ENCODE measurements around the gene CHST8. TPM values are rescaled to one million over a fixed set of nuclear protein-coding genes. Genes with fewer than 3 reads are reported as not detected.

CHST8 gene
- total RNA-seq, 1 experiment from 2014 or later: 33.5 TPM

GRCh38 chr19:33720691-33721682 is 99.2 kb downstream of the CHST8 start (continued):
- TF ChIP-seq ZNF281 (CRISPR knock-in tag; IDR thresholded peaks at IDR 0.05): no peak

GRCh38 chr19:33721735-33722297 is 100.1 kb downstream of the CHST8 start:
- no peaks in the 10 kb centered on the region for H3K9me3 Mint-ChIP-seq

More at GRCh38 chr19:33721735-33722297, 100.1 kb downstream of the CHST8 start:
- H3K36me3 Mint-ChIP-seq: no peaks in the 10 kb centered on the region
- DNase-seq (ENCODE audit: low spot score): no peak
- no peak for TF ChIP-seq MLX (CRISPR knock-in tag; IDR thresholded peaks at IDR 0.05)
- TF ChIP-seq SMAD4 (CRISPR knock-in tag; IDR thresholded peaks at IDR 0.05): no peak
- TF ChIP-seq ESRRA (CRISPR knock-in tag; IDR thresholded peaks at IDR 0.05; ENCODE audit: borderline replicate concordance): no peak
- no peak for TF ChIP-seq NR2C2 (CRISPR knock-in tag; IDR thresholded peaks at IDR 0.05)
- no peak for TF ChIP-seq ERG (CRISPR knock-in tag; IDR thresholded peaks at IDR 0.05)
- TF ChIP-seq IRF1 (CRISPR knock-in tag; IDR thresholded peaks at IDR 0.05): no peak
- no peak for TF ChIP-seq ZNF396 (CRISPR knock-in tag; IDR thresholded peaks at IDR 0.05; ENCODE audit: borderline replicate concordance)
- no peak for TF ChIP-seq ZSCAN18 (CRISPR knock-in tag; IDR thresholded peaks at IDR 0.05)
- no peak for TF ChIP-seq NR1H2 (CRISPR knock-in tag; IDR thresholded peaks at IDR 0.05)
- TF ChIP-seq OVOL2 (CRISPR knock-in tag; IDR thresholded peaks at IDR 0.05; ENCODE audit: borderline replicate concordance): no peak
- no peak for TF ChIP-seq ZNF512 (CRISPR knock-in tag; IDR thresholded peaks at IDR 0.05; ENCODE audit: borderline replicate concordance)
- TF ChIP-seq ZNF138 (CRISPR knock-in tag; conservative IDR thresholded peaks at IDR 0.05): no peak
- no peak overlapping the region for H3K4me3 Mint-ChIP-seq
- no peaks in the 10 kb centered on the region for H3K27me3 Mint-ChIP-seq (ENCODE audit: low read depth)
- H3K27ac Mint-ChIP-seq: no peak overlapping the region
- peaks cover 4% of the 10 kb centered on the region for H3K4me1 Mint-ChIP-seq
- ChIA-PET CTCF (no interaction called here), POLR2A (no interaction called here)
- ATAC-seq: no peak

Data from WTC11 (cell line).